ENCODE data around the gene GPR139.

DNA sequence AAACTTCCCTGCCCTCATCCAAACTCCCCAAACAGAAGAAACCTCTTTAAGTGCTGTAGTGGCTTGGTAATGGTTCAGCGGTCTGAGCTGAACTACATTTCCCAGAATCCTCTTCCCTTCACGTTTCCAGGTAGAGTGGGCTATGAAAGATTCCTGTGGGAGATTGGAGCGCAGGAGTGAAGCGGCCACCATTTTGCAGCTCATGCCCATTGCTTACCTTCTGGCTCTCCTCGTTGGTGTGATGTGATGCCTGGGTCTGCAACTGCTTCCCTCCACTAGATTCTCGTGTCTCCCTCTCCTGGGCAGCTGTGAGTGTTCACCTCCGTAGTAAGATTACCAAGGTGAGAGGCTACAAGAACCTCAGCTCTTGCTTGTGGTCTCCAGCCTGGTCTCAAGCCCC lies 82.1 kb downstream of the GPR139 start:
- no peak for TF ChIP-seq CTCF (IDR thresholded peaks at IDR 0.05)
- no peak for TF ChIP-seq POLR2A (IDR thresholded peaks at IDR 0.05)

Measured in uterus (tissue), 2 donors.